Liver (tissue), 9 donors: ENCODE measurements around the gene DOC2B. TPM values are rescaled to one million over a fixed set of nuclear protein-coding genes. Genes with fewer than 3 reads are reported as not detected.
"Not testable (repeated sequence)": the region's sequence is repeated elsewhere in the genome, so short reads cannot be mapped to it uniquely, and the experiment has no call there.

Experiments used
- DNase-seq: peaks from one replicate; pipeline ENCODE4 v3.0.0-alpha.2; 2017; ENCODE audit warnings: low spot score
- H3K27ac ChIP-seq, 2 donors: one replicate each; pipeline ENCODE4 v1.7.0; 2013; ENCODE audit warnings: inconsistent platforms in 2 of 2, low read length in 2 of 2, control low read depth in 1 of 2, low read depth in 1 of 2, mild to moderate bottlenecking in 1 of 2
- H3K27me3 ChIP-seq, 4 donors: one replicate each; pipeline versions ENCODE4 v1.6.1 to v1.7.0; 2013; ENCODE audit warnings: low read length in 3 of 4, inconsistent platforms in 1 of 4, mild to moderate bottlenecking in 1 of 4, moderate library complexity in 1 of 4; ENCODE audit not compliant: control insufficient read depth in 4 of 4, insufficient read depth in 4 of 4
- H3K36me3 ChIP-seq, 4 donors: one replicate each; pipeline versions ENCODE4 v1.6.1 to v1.7.0; 2013; ENCODE audit warnings: low read length in 3 of 4, mild to moderate bottlenecking in 3 of 4, low read depth in 1 of 4, moderate library complexity in 1 of 4; ENCODE audit not compliant: control insufficient read depth in 4 of 4, insufficient read depth in 3 of 4
- H3K4me1 ChIP-seq, 4 donors: one replicate each; pipeline versions ENCODE4 v1.6.1 to v1.7.0; 2013; ENCODE audit warnings: low read length in 3 of 4, mild to moderate bottlenecking in 3 of 4, moderate library complexity in 1 of 4; ENCODE audit not compliant: control insufficient read depth in 4 of 4, insufficient read depth in 4 of 4
- H3K4me3 ChIP-seq, 3 donors: one replicate each; pipeline versions ENCODE4 v1.6.1 to v1.7.0; 2013; ENCODE audit warnings: low read length in 3 of 3, control low read depth in 1 of 3, low read depth in 1 of 3, mild to moderate bottlenecking in 1 of 3
- H3K9ac ChIP-seq, 2 donors: one replicate each; pipeline ENCODE4 v1.7.0; 2013; ENCODE audit warnings: low read length in 2 of 2, mild to moderate bottlenecking in 2 of 2, moderate library complexity in 2 of 2, control low read depth in 1 of 2, low read depth in 1 of 2
- H3K9me3 ChIP-seq, 4 donors: one replicate each; pipeline versions ENCODE4 v1.6.1 to v1.7.0; 2013; ENCODE audit warnings: low read length in 3 of 4; ENCODE audit not compliant: control insufficient read depth in 4 of 4
- CTCF ChIP-seq: fragments of 150-350 bp; IDR thresholded peaks from 2 replicates; pipeline ENCODE4 v1.5.1; 2017; ENCODE audit warnings: improper control_type of control experiment, low read depth, low read length; ENCODE audit not compliant: missing input control
- FOXA1 ChIP-seq: IDR thresholded peaks from 2 replicates; pipeline ENCODE4 v1.6.1; 2016; ENCODE audit warnings: antibody characterized with exemption
- GABPA ChIP-seq, 2 donors: IDR thresholded peaks in 1 of 2; conservative IDR thresholded peaks in 1 of 2; 2 replicates each; pipeline ENCODE4 v1.6.1; 2016; ENCODE audit warnings: antibody characterized with exemption in 2 of 2, mild to moderate bottlenecking in 1 of 2, moderate library complexity in 1 of 2
- HNF4A ChIP-seq, 2 donors: conservative IDR thresholded peaks; 2 replicates each; pipeline ENCODE4 v1.6.1; 2016; ENCODE audit warnings: antibody characterized with exemption in 2 of 2, mild to moderate bottlenecking in 2 of 2
- JUND ChIP-seq, 2 donors: IDR thresholded peaks; 2 replicates each; pipeline ENCODE4 v1.6.1; 2016; ENCODE audit warnings: antibody characterized with exemption in 2 of 2
- MAX ChIP-seq: IDR thresholded peaks from 2 replicates; pipeline ENCODE4 v1.6.1; 2016; ENCODE audit warnings: antibody characterized with exemption
- RAD21 ChIP-seq, 2 donors: IDR thresholded peaks; 2 replicates each; pipeline ENCODE4 v1.6.1; 2016; ENCODE audit warnings: antibody characterized with exemption in 2 of 2, mild to moderate bottlenecking in 2 of 2
- REST ChIP-seq: IDR thresholded peaks from 2 replicates; pipeline ENCODE4 v1.6.1; 2016; ENCODE audit warnings: antibody characterized with exemption, mild to moderate bottlenecking
- SP1 ChIP-seq: IDR thresholded peaks from 2 replicates; pipeline ENCODE4 v1.6.1; 2018; ENCODE audit warnings: antibody characterized with exemption, mild to moderate bottlenecking
- WGBS: extraction: QIAGEN DNeasy Blood & Tissue Kit; methylation state at CpG from one replicate; pipeline ENCODE4 v1.1.7; 2013; 5-methylcytosine and 5-hydroxymethylcytosine counted together
- polyA plus RNA-seq, 2 donors: library from polyadenylated mRNA; stranded (reverse) in 1 of 2; unstranded in 1 of 2; fragments of 200-250 nt in 1 of 2; fragments of >200 nt in 1 of 2; fragmentation: Nextera tagmentation in 1 of 2; extraction: Ambion mirVana in 1 of 2; gene quantifications; one replicate each; pipeline versions ENCODE4 v1.2.1 to v1.2.3, GENCODE V29; 2013 to 2015
- total RNA-seq, 2 donors: library from RNA; depleted of rRNA; stranded (reverse); fragments of >200 nt; gene quantifications; one replicate each; pipeline ENCODE4 v1.2.3, GENCODE V29; 2014
- TF ChIP-seq, protein P1 (sequence below): IDR thresholded peaks from 2 replicates; pipeline ENCODE4 v1.6.1; 2016; ENCODE audit warnings: antibody characterized with exemption
- donor health status: healthy.
- donor health status: healthy.
- donor health status: healthy.
- donor health status: healthy.
- donor health status: healthy.

DOC2B gene
- total and polyA plus RNA-seq, 4 donors: 0.08 to 1.0 (median 0.61) TPM

DNA sequence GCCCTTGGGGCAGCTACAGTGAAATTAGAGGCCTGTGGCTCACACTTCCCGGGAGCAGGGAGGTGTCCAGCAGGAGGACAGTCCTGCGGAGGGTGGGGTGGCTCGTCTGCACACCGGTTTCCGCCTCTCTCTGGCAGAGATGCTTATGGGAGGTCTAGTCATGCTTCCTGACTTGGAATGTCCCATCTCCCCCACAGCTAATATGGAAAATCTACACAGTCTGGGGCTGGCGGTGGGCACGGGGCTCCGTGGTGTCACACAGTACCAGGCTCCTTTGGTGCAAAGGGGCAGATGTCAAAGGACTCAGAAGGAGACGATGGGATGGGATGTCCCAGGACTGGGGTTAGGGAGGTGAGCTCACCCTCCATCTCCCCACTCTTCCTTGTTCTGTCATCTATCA lies 44.1 kb upstream of the DOC2B start (continued):
- TF ChIP-seq, protein P1, sequence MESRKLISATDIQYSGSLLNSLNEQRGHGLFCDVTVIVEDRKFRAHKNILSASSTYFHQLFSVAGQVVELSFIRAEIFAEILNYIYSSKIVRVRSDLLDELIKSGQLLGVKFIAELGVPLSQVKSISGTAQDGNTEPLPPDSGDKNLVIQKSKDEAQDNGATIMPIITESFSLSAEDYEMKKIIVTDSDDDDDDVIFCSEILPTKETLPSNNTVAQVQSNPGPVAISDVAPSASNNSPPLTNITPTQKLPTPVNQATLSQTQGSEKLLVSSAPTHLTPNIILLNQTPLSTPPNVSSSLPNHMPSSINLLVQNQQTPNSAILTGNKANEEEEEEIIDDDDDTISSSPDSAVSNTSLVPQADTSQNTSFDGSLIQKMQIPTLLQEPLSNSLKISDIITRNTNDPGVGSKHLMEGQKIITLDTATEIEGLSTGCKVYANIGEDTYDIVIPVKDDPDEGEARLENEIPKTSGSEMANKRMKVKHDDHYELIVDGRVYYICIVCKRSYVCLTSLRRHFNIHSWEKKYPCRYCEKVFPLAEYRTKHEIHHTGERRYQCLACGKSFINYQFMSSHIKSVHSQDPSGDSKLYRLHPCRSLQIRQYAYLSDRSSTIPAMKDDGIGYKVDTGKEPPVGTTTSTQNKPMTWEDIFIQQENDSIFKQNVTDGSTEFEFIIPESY: no peak
- TF ChIP-seq SP1 (no peak), GABPA (IDR thresholded peaks at IDR 0.05 in 1 of 2, conservative IDR thresholded peaks at IDR 0.05 in 1 of 2) (no peak), CTCF (no peak)

- H3K27me3 ChIP-seq, DNase-seq: not testable (repeated sequence)
Measured at GRCh38 chr17:224576-224975, 43.1 kb upstream of the DOC2B start.

GRCh38 chr17:223723-224471 lies 42.4 kb upstream of the DOC2B start:
- Histone ChIP-seq H3K27me3 (no peaks in the 10 kb centered on the region), H3K4me1 (no peaks in the 10 kb centered on the region), H3K4me3 (no peak overlapping the region), H3K9ac (no peak overlapping the region), H3K27ac (no peak overlapping the region), H3K36me3 (no peaks in the 10 kb centered on the region), H3K9me3 (no peaks in the 10 kb centered on the region)
- TF ChIP-seq SP1: no peak
- TF ChIP-seq JUND (IDR thresholded peaks at IDR 0.05): no peak
- TF ChIP-seq MAX: no peak
- no peak for TF ChIP-seq FOXA1
- TF ChIP-seq HNF4A (conservative IDR thresholded peaks at IDR 0.05): no peak
- TF ChIP-seq RAD21 (IDR thresholded peaks at IDR 0.05): no peak
- no peak for TF ChIP-seq REST
- 88% methylated on average over 12 of the region's 12 CpGs for WGBS
- no peak for DNase-seq

More at GRCh38 chr17:224576-224975, 43.1 kb upstream of the DOC2B start:
- H3K4me3 ChIP-seq, H3K36me3 ChIP-seq, H3K27ac ChIP-seq, H3K9ac ChIP-seq, H3K4me1 ChIP-seq, H3K9me3 ChIP-seq: not testable (repeated sequence)
- 93% methylated on average over 2 of the region's 2 CpGs for WGBS
